ENCODE data around the gene KMT2E.

DNA sequence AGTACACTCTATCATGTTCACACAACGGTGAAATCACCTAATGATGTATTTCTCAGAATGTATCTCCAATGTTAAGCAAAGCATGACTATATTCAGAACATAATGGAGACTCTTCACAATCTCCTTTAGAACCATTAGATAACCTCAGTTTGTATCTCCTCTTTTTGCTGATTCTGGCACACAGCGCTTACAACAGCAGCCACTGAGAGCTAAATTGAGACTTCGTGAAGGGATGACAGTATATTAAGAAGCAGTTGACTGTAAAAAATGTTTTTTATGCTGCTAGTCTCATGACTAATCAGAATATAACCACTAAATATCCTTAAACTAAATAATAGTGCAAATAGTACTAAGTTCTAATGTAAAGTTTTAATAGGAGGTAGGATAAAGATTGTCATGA is 46.9 kb downstream of the KMT2E start:
- TF ChIP-seq, protein P1, sequence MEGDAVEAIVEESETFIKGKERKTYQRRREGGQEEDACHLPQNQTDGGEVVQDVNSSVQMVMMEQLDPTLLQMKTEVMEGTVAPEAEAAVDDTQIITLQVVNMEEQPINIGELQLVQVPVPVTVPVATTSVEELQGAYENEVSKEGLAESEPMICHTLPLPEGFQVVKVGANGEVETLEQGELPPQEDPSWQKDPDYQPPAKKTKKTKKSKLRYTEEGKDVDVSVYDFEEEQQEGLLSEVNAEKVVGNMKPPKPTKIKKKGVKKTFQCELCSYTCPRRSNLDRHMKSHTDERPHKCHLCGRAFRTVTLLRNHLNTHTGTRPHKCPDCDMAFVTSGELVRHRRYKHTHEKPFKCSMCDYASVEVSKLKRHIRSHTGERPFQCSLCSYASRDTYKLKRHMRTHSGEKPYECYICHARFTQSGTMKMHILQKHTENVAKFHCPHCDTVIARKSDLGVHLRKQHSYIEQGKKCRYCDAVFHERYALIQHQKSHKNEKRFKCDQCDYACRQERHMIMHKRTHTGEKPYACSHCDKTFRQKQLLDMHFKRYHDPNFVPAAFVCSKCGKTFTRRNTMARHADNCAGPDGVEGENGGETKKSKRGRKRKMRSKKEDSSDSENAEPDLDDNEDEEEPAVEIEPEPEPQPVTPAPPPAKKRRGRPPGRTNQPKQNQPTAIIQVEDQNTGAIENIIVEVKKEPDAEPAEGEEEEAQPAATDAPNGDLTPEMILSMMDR (IDR thresholded peaks at IDR 0.05; ENCODE audit: low read length) = no peak
- TF ChIP-seq EZH2 (IDR thresholded peaks at IDR 0.05; ENCODE audit: borderline replicate concordance, low read length) = no peak
